GM12878 (cell line): Measurements from ENCODE around the gene PPM1K.

Experiments used
- BCL11A ChIP-seq: IDR thresholded peaks from 2 replicates; pipeline ENCODE4 v1.6.1; 2011; ENCODE audit warnings: low read depth, low read length
- CHD1 ChIP-seq: IDR thresholded peaks from 2 replicates; pipeline ENCODE4 v1.6.1; 2012; ENCODE audit warnings: low read depth, low read length, improper control_type of control experiment
- CREB1 ChIP-seq: IDR thresholded peaks from 2 replicates; pipeline ENCODE4 v1.6.1; 2012; ENCODE audit warnings: low read depth, mild to moderate bottlenecking, inconsistent platforms
- NR2C1 ChIP-seq: fragments of 450-650 bp; IDR thresholded peaks from 2 replicates; pipeline ENCODE4 v1.6.1; 2017; ENCODE audit warnings: antibody characterized with exemption, mild to moderate bottlenecking, moderate library complexity
- POLR2A ChIP-seq: IDR thresholded peaks from 2 replicates; pipeline ENCODE4 v1.6.1; 2011; ENCODE audit warnings: low read depth, mild to moderate bottlenecking, low read length
- RB1 ChIP-seq: fragments of 450-650 bp; formaldehyde crosslinking; IDR thresholded peaks from 2 replicates; pipeline ENCODE4 v1.6.1; 2017; ENCODE audit warnings: mild to moderate bottlenecking, borderline replicate concordance
- TF ChIP-seq, protein P1 (sequence below), 3 experiments: IDR thresholded peaks in 2 of 3; conservative IDR thresholded peaks in 1 of 3; 2 replicates each; pipeline ENCODE4 v1.5.1; 2011; ENCODE audit warnings: low read depth in 3 of 3, low read length in 3 of 3, mild to moderate bottlenecking in 3 of 3, control low read depth in 2 of 3, moderate library complexity in 2 of 3, inconsistent platforms in 1 of 3, mixed read lengths in 1 of 3; ENCODE audit not compliant: control insufficient read depth in 2 of 3, insufficient read depth in 1 of 3; ENCODE audit errors: extremely low read depth in 1 of 3
- TF ChIP-seq, protein P2 (sequence below): fragments of 450-650 bp; IDR thresholded peaks from 2 replicates; pipeline ENCODE4 v1.6.1; 2017; ENCODE audit warnings: mild to moderate bottlenecking

DNA sequence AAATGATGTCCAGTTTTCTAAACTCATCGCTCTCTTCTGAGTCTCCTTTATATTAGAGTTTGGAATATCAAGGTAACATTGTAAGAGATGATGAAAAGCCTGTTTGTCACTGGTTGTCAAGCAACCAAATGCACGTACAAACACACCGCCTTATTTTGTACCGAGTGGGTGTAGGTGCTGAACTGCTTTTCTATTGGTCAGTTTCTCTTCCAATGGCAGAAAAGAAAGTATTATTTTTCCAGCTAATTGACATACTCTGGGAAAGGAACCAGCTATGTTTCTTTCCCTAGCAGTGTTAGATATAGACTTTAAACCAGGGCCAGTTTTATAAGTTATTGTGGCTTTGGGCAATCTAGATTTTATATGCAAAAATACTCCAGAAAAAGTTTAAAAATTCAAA, 6.6 kb upstream of the PPM1K start:
- TF ChIP-seq, protein P1, sequence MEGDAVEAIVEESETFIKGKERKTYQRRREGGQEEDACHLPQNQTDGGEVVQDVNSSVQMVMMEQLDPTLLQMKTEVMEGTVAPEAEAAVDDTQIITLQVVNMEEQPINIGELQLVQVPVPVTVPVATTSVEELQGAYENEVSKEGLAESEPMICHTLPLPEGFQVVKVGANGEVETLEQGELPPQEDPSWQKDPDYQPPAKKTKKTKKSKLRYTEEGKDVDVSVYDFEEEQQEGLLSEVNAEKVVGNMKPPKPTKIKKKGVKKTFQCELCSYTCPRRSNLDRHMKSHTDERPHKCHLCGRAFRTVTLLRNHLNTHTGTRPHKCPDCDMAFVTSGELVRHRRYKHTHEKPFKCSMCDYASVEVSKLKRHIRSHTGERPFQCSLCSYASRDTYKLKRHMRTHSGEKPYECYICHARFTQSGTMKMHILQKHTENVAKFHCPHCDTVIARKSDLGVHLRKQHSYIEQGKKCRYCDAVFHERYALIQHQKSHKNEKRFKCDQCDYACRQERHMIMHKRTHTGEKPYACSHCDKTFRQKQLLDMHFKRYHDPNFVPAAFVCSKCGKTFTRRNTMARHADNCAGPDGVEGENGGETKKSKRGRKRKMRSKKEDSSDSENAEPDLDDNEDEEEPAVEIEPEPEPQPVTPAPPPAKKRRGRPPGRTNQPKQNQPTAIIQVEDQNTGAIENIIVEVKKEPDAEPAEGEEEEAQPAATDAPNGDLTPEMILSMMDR (IDR thresholded peaks at IDR 0.05 in 2 of 3, conservative IDR thresholded peaks at IDR 0.05 in 1 of 3; ENCODE audit: control insufficient read depth in 2 of 3, extremely low read depth in 1 of 3, insufficient read depth in 1 of 3, low read depth in 3 of 3, low read length in 3 of 3): no peak
- TF ChIP-seq CHD1 (no peak), POLR2A (no peak), RB1 (no peak), NR2C1 (no peak), BCL11A (no peak), CREB1 (no peak)
- TF ChIP-seq, protein P2, sequence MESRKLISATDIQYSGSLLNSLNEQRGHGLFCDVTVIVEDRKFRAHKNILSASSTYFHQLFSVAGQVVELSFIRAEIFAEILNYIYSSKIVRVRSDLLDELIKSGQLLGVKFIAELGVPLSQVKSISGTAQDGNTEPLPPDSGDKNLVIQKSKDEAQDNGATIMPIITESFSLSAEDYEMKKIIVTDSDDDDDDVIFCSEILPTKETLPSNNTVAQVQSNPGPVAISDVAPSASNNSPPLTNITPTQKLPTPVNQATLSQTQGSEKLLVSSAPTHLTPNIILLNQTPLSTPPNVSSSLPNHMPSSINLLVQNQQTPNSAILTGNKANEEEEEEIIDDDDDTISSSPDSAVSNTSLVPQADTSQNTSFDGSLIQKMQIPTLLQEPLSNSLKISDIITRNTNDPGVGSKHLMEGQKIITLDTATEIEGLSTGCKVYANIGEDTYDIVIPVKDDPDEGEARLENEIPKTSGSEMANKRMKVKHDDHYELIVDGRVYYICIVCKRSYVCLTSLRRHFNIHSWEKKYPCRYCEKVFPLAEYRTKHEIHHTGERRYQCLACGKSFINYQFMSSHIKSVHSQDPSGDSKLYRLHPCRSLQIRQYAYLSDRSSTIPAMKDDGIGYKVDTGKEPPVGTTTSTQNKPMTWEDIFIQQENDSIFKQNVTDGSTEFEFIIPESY: no peak
